NCI-H446 (cell line): ENCODE results near the gene ACTL8.

Source experiments
- DNase-seq, 2 experiments: peaks; one replicate each; lab custom pipeline; 2025; lab: John Stamatoyannopoulos, UW

ACTL8 gene

GRCh38 chr1:17770983-17771382 lies 15.8 kb downstream of the ACTL8 start:
- DNase-seq = no peak

GRCh38 chr1:17772615-17773212 lies 17.6 kb downstream of the ACTL8 start:
- no peak for DNase-seq

DNA sequence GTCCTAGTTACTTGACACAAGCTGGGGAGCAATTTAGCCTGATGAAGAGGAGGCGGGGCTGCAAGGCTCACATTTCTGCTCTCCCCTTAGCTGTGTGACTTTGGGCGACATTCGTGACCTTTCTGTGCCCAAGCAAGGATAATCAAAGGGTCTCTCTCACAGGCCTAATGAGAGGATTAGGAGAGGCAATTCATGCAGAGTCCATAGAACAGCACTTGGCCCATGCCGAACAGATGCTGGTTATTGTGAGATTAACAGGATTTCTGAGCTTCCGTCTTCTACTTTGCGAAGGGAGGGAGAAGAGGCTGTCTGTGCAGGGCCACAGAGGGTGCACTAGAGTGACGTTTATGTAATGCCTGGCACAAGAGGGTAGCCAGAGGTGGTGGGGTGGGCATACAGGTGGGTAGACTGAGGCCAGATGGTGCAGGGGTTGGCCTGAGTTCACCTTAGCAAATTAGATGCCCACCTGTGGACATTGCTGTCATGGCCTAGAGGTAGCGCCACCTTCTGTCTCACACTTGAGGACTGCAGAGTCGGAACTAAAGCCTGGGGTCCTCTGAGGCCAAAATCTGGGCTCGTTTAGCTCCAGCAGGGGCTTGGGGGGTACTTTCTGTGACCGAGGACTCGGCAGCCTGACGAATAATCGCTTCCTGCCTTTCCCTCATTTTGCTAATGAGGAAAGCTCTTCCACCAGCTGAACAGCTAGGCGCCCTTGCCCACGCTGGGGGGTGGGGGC lies 18.6 kb downstream of the ACTL8 start:
- no peak for DNase-seq

DNA sequence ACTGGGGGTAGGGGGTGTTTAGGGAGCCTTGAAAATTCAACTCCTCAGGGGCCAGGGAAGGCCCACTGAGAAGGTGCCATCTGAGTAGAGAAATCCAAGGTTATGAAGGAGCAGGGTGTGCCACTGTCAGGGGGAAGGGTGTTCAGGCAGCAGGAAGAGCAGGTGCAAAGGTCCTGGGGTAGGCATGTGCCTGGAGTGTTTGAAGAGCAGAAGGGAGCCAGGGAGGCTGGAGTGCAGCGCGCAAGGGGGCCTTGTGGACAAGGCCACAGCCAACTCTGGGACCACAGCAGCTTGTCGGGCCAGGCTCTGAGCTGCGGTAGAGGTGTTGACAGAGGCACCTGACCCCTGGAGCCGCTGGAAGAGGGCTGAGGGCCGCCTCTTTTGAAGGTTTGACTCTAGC lies 19.3 kb downstream of the ACTL8 start:
- no peak for DNase-seq

GRCh38 chr1:17775796-17776195 lies 20.7 kb downstream of the ACTL8 start:
- no peak for DNase-seq

- DNase-seq = peak in 1 of 2 experiments; percentile 60
Measured at GRCh38 chr1:17776426-17776825, 21.3 kb downstream of the ACTL8 start.

DNA sequence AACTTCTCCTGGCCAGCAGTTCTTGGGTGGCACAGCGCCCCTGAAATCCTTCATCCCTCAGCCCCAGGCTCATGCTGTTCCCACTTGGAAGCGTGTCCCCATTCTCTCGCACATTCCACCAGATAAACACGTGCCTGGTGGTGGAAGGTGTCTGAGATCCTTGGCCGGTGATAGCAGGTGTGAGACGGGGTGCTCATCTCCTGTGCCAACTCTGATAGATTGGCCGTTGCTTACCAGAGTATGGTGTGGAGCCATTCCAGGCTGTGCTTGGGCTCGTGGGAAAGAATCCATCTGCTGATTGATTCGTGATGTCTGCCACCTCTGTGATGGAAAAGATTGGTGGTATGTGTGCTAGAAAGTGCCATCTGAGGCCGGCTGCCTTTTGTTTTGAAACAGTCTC lies 22.2 kb downstream of the ACTL8 start:
- DNase-seq = no peak

DNA sequence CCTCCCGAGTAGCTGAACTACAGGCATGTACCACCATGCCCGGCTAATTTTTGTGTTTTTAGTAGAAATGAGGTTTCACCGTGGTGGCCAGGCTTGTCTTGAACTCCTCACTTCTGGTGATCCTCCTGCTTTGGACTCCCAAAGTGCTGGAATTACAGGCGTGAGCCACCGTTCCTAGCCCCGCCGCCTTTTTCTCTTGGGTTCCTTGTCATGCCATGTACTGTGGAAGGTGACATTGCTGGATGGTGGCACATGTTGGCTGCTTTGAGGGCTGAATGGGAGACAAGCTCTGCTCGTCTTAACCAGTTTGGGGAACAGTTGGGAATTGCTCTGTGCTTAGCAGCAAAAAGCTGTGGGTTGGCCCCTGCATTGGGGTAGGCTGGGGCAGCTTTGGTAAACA lies 22.7 kb downstream of the ACTL8 start:
- no peak for DNase-seq

DNA sequence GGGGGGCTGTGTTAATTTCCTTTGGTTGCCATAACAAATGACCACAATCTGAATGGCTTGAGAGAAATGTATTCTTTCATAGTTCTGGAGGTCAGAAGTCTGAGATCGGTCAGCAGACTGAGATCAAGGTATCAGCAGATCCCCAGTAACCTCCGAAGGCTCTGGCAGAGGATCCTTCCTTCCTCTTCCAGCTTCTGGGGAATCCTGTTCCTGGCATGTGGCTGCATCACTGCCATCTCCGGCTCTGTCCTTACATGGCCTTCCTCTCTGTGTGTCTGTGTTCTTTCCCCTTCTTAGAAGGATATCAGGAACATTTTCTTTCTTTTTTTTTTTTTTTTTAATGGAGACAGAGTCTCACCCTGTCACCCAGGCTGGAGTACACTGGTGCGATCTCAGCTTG lies 25.8 kb downstream of the ACTL8 start:
- DNase-seq = no peak

DNA sequence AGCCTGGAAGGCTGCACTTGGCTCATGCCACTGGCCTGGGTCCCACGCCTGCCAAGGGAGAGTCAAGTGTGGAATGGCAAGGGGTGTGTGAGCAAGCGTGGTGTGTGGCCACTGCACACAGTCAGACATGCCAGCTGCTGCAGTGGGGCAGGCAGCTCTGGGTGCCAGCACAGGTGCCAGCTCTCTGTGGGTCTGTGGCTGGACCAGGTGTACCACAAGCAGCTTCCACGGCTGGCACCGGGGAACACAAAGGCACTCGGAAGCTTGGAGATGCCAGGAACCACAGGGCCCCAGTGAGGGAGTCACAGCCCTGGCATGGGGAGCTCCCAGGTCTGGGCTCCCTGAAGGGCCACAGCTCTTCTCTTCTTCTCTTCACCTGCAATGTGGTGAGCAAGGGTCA lies 34.8 kb downstream of the ACTL8 start:
- DNase-seq = no peak

DNA sequence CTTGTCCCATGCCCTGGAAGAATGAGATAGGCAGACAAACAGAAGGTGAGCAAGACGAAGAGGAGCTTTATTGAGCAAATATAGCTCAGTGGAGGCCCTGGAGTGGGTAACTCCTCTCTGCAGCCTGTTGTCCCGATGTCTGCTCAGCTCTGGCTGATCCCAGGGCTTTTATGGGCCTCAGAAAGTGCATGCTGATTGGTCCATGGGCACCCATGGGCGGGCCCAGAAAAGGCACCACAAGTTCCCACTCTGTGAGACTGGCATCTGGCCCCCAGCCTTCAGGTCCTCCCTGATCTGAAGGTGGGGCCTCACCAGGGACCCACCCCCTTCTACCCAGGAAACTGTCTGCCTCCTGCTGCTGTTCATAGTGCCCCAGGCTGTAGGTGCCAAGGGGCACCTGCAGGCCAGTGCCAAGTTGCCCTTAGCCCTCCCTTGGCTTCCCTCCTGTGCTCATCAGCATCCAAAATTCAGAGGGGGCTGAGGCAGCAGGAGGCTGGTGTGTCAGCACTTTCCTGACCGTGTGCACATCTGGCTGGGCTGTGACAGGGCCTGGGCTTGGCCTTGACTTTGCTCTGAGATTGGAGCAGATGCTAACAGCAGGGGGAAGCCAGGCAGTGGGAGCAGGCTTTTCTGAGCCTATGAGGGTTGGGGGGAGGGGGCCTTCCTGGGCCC lies 35.4 kb downstream of the ACTL8 start:
- DNase-seq = peak in 1 of 2 experiments; percentile 19

- no peak for DNase-seq
Measured at GRCh38 chr1:17791055-17791390, 35.9 kb downstream of the ACTL8 start.

- DNase-seq = peak in 1 of 2 experiments; percentile 15
Measured at GRCh38 chr1:17791480-17791879, 36.3 kb downstream of the ACTL8 start.

DNA sequence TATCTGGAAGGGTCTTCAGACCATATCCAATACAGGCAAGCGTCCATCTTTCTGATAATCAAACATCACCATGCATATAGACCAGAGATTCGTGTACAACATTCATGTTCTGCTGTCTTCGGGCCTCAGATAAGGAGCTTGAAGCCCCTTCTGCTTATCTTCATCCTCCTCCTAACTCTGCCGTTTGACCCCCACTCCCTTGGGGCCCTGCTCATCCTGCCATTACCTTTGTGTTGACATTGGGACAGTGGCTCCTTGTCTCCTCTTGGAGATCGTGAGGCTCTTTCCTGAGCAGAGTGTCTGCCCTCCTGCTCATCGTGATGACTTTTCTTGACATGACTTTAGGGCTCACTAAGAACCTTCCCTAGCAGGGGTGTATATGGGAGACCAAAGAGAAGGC lies 37.3 kb downstream of the ACTL8 start:
- no peak for DNase-seq

GRCh38 chr1:17795081-17795809 lies 40.1 kb downstream of the ACTL8 start:
- DNase-seq = no peak

- no peak for DNase-seq
Measured at GRCh38 chr1:17795836-17796645, 40.9 kb downstream of the ACTL8 start.

- no peak for DNase-seq
Measured at GRCh38 chr1:17797478-17797877, 42.3 kb downstream of the ACTL8 start.

- DNase-seq = no peak
Measured at GRCh38 chr1:17798011-17798410, 42.9 kb downstream of the ACTL8 start.

DNA sequence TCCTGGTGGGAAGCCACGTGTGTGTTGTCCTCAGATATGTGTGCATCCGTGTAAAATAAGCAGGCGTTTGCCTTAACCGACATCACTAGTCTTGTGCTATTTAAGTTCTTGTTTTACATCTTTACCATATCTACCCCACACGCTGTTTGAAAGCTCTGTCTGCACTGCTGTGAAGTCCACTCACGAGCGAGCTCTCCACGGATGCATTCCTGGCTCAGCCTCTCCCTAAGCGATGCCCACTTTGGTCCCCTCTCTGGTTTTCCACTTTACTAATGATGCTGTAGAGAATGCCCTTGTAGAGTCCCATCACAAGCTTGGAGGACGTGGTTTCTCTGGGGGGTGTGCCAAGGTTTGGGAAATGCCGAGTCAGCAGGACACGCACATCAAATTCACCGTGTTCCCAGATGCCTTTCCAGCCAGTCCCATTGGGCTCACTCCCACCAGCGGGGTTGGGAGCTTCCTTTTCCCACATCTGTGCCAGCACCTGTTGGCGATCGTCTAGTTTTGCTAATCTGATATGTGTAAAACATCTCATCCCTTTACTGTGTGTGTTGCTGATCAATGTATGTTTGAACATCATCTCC lies 43.8 kb downstream of the ACTL8 start:
- DNase-seq = no peak

- DNase-seq = no peak
Measured at GRCh38 chr1:17799642-17800041, 44.5 kb downstream of the ACTL8 start.

DNA sequence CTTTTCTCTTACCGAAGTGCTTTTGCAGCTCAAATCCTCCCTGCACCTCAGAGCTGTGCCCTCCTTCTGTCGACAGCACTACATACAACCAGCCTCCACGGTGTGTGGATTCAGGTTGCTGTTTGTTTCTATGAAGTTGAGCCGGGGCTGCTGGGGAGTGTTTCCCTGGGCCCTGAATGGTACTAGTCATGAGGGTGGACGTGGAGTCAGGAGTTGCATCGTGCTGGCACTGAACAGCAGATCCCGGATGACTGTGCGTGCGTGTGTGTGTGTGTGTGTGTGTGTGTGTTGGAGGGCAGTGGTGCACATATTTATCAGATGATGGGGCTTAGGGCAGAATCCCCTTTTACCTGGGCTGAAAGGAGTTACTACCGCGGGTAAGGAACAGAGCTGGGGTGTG lies 47.0 kb downstream of the ACTL8 start:
- DNase-seq = no peak

DNA sequence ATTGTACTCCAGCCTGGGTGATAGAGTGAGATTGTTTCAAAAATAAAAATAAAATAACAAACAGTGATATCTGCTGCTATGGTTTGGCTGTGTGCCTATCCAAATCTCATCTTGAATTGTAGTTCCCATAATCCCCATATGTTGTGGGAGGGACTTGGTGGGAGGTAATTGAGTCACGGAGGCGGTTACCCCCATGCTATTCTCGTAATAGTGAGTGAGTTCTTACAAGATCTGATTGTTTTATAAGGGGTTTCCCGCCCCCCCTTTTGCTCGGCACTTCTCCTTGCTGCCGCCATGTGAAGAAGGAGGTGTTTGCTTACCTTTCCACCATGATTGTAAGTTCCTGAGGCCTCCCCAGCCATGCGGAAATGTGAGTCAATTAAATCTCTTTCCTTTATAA lies 47.8 kb downstream of the ACTL8 start:
- DNase-seq = no peak
